OCI-LY7 (cell line): ENCODE results near the gene ANAPC5. TPM values are rescaled to one million over a fixed set of nuclear protein-coding genes. Genes with fewer than 3 reads are reported as not detected.
"Not testable (repeated sequence)": the region's sequence is repeated elsewhere in the genome, so short reads cannot be mapped to it uniquely, and the experiment has no call there.

Experiments used
- BruUV-seq: library from RNA; stranded (reverse); fragments of 400-500 nt; replicated peaks from 2 replicates; lab custom pipeline; 2021; lab: Mats Ljungman, UMichigan
- CTCF ChIA-PET: fragments of 300-600 bp; sonication (Branson Sonifier 250); formaldehyde crosslinking; loops from one replicate; lab custom pipeline; 2022; ENCODE audit warnings: antibody characterized with exemption; ENCODE audit not compliant: unreplicated experiment; lab: Charles Lee
- POLR2A ChIA-PET: fragments of 300-600 bp; sonication (Branson Sonifier 250); formaldehyde crosslinking; loops from one replicate; lab custom pipeline; 2022; ENCODE audit warnings: antibody characterized with exemption; lab: Charles Lee
- DNase-seq: peaks from one replicate; pipeline ENCODE4 v3.0.0-alpha.2; 2015; ENCODE audit warnings: low spot score
- H2AFZ ChIP-seq: fragments of 200-600 bp; sonication (generic), shearing (Covaris generic); 2 replicates; pipeline ENCODE4 v1.6.1; 2014; ENCODE audit warnings: mild to moderate bottlenecking, antibody characterized with exemption, low read length, moderate library complexity
- H3K27ac ChIP-seq: fragments of 200-600 bp; sonication (generic); 2 replicates; pipeline ENCODE4 v1.5.1; 2014; ENCODE audit warnings: mixed run types, low read depth, mild to moderate bottlenecking, moderate library complexity, low read length, inconsistent platforms; ENCODE audit not compliant: poor library complexity, severe bottlenecking
- H3K36me3 ChIP-seq: fragments of 200-600 bp; sonication (generic); 2 replicates; pipeline ENCODE4 v1.6.1; 2014; ENCODE audit warnings: mild to moderate bottlenecking, antibody characterized with exemption, low read length, moderate library complexity, mixed read lengths; ENCODE audit not compliant: insufficient read depth
- H3K4me1 ChIP-seq: fragments of 200-600 bp; sonication (generic); 2 replicates; pipeline ENCODE4 v1.5.1; 2014; ENCODE audit warnings: mild to moderate bottlenecking, low read length; ENCODE audit not compliant: insufficient read depth, poor library complexity, severe bottlenecking
- H3K4me2 ChIP-seq: fragments of 200-600 bp; sonication (generic); 2 replicates; pipeline ENCODE4 v1.6.1; 2014; ENCODE audit warnings: mild to moderate bottlenecking, low read length
- H3K4me3 ChIP-seq: fragments of 200-600 bp; sonication (generic); 2 replicates; pipeline ENCODE4 v1.5.1; 2014; ENCODE audit warnings: mild to moderate bottlenecking, low read depth, low read length; ENCODE audit not compliant: poor library complexity, severe bottlenecking
- H3K79me2 ChIP-seq: fragments of 200-600 bp; sonication (generic); 2 replicates; pipeline ENCODE4 v1.6.1; 2016; ENCODE audit warnings: low read depth, mild to moderate bottlenecking, low read length, moderate library complexity, mixed read lengths; ENCODE audit not compliant: insufficient read depth
- H3K9me2 ChIP-seq: fragments of 200-600 bp; sonication (generic); 2 replicates; pipeline ENCODE4 v1.6.1; 2016; ENCODE audit warnings: mild to moderate bottlenecking, low read length, mixed read lengths; ENCODE audit not compliant: insufficient read depth
- H3K9me3 ChIP-seq: fragments of 200-600 bp; sonication (generic); 2 replicates; pipeline ENCODE4 v1.6.1; 2014; ENCODE audit warnings: mild to moderate bottlenecking, mixed run types, low read length, mixed read lengths
- H4K20me1 ChIP-seq: fragments of 200-600 bp; sonication (generic); 2 replicates; pipeline ENCODE4 v1.6.1; 2014; ENCODE audit warnings: mild to moderate bottlenecking, antibody characterized with exemption, low read length, moderate library complexity, mixed read lengths; ENCODE audit not compliant: insufficient read depth
- CTCF ChIP-seq: fragments of 200-600 bp; sonication (generic); conservative IDR thresholded peaks from 2 replicates; pipeline ENCODE4 v1.5.1; 2014; ENCODE audit warnings: mild to moderate bottlenecking, antibody characterized with exemption, low read length, moderate library complexity, mixed read lengths
- EZH2phosphoT487 ChIP-seq: fragments of 200-600 bp; sonication (generic); IDR thresholded peaks from 2 replicates; pipeline ENCODE4 v1.6.1; 2018; ENCODE audit warnings: low read depth, borderline replicate concordance, mild to moderate bottlenecking, mixed run types, antibody characterized with exemption, low read length, moderate library complexity, mixed read lengths
- intact Hi-C: fragments of 100-400 bp; cut with micrococcal nuclease; formaldehyde crosslinking; loops from one replicate; pipeline ENCODE4 v1.10.0; 2022; ENCODE audit not compliant: unreplicated experiment
- total RNA-seq, 2 experiments: library from RNA; depleted of rRNA in 1 of 2; stranded (reverse); fragments of >200 nt in 1 of 2; shearing (Covaris generic) in 1 of 2; gene quantifications; 2 replicates each; pipeline ENCODE4 v1.2.3, GENCODE V29; 2014 to 2022

Gene ANAPC5
- total RNA-seq, 2 experiments from 2014 or later = 186 to 217 TPM

GRCh38 chr12:121390856-121391255 lies 38.6 kb upstream of the ANAPC5 start:
- no peak overlapping the region for H3K4me3 ChIP-seq
- no peaks in the 10 kb centered on the region for H3K9me3 ChIP-seq
- no peak overlapping the region for H2AFZ ChIP-seq
- H4K20me1 ChIP-seq = no peaks in the 10 kb centered on the region
- H3K9me2 ChIP-seq = no peaks in the 10 kb centered on the region
- no peak for DNase-seq
- H3K79me2 ChIP-seq = no peaks in the 10 kb centered on the region
- H3K4me1 ChIP-seq = no peaks in the 10 kb centered on the region
- CTCF ChIA-PET = no interaction called here
- intact Hi-C loops = no loop called here
- no TSS peak for BruUV-seq
- H3K4me2 ChIP-seq = no peak overlapping the region
- TF ChIP-seq CTCF = no peak
- TF ChIP-seq EZH2phosphoT487 = no peak
- POLR2A ChIA-PET = no interaction called here
- no peaks in the 10 kb centered on the region for H3K36me3 ChIP-seq
- no peak overlapping the region for H3K27ac ChIP-seq

GRCh38 chr12:121388421-121388981 lies 36.3 kb upstream of the ANAPC5 start:
- no peaks in the 10 kb centered on the region for H4K20me1 ChIP-seq
- no peaks in the 10 kb centered on the region for H3K36me3 ChIP-seq
- no peak overlapping the region for H3K27ac ChIP-seq
- intact Hi-C loops = no loop called here
- no peak overlapping the region for H3K4me3 ChIP-seq
- H3K4me2 ChIP-seq = no peak overlapping the region
- no peaks in the 10 kb centered on the region for H3K79me2 ChIP-seq
- BruUV-seq = no TSS peak
- H3K9me3 ChIP-seq = no peaks in the 10 kb centered on the region
- ChIA-PET POLR2A (interaction anchor here (0.6 kb wide), 2 partner anchors 41 to 167 kb away, joined by 3 to 5 read pairs; no protein-coding TSS in a partner anchor), CTCF (no interaction called here)
- no peak for TF ChIP-seq EZH2phosphoT487
- TF ChIP-seq CTCF = no peak
- DNase-seq = no peak
- H3K9me2 ChIP-seq = no peaks in the 10 kb centered on the region
- H2AFZ ChIP-seq = no peak overlapping the region
- H3K4me1 ChIP-seq = no peaks in the 10 kb centered on the region

GRCh38 chr12:121384891-121385290 lies 32.7 kb upstream of the ANAPC5 start:
- H3K9me3 ChIP-seq, H2AFZ ChIP-seq, H3K79me2 ChIP-seq, H3K36me3 ChIP-seq, H3K9me2 ChIP-seq, H3K4me3 ChIP-seq, H3K27ac ChIP-seq, intact Hi-C loops, CTCF ChIA-PET, H3K4me1 ChIP-seq, H4K20me1 ChIP-seq, H3K4me2 ChIP-seq, DNase-seq, BruUV-seq: not testable (repeated sequence)
- POLR2A ChIA-PET = interaction anchor here (0.7 kb wide), 2 partner anchors 29 to 181 kb away, joined by 6 to 7 read pairs; no protein-coding TSS in a partner anchor
